OCI-LY1 (cell line): ENCODE measurements around the gene SLC9C2.

Experiments
- EZH2 ChIP-seq: fragments of 200-600 bp; sonication (generic), shearing (Covaris generic); IDR thresholded peaks from 2 replicates; pipeline ENCODE4 v1.8.0; 2017; ENCODE audit warnings: borderline replicate concordance, mixed run types, mild to moderate bottlenecking, antibody characterized with exemption, low read length, moderate library complexity, mixed read lengths
- TF ChIP-seq, protein P1 (sequence below): fragments of 200-600 bp; sonication (generic), shearing (Covaris generic); IDR thresholded peaks from 2 replicates; pipeline ENCODE4 v1.5.1; 2017; ENCODE audit warnings: mild to moderate bottlenecking, antibody characterized with exemption, low read length, moderate library complexity, mixed read lengths

DNA sequence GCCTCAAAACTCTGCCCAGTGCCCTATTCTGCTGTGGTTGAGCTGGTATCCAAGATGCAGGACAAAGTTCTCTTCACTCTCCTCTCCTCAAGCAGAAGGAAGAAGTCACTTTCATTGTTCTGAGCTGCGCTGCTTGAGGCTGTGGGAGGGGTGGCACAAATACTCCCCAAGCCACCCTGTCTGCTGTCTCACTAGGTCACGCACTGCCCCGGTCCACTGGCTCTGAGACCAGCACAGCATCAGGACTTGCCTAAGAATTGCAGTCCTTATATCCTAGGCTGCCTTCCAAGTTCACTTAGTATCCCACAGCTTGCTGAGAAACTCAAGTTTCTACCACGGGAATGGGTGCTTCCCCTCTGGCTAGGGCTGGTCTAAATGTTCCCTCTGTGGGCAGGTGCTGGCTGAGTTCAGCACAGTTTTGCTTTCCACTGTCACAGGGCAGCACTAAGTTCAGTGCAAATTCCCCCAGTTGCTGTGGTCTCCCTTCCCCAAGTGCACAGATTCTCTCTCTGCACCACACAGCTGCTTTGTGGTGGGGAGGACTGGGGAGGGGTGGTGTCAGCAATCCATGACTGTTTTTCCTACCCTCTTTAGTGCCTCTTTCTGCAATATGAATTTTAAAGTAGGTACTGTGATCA lies 32.4 kb downstream of the SLC9C2 start:
- TF ChIP-seq, protein P1, sequence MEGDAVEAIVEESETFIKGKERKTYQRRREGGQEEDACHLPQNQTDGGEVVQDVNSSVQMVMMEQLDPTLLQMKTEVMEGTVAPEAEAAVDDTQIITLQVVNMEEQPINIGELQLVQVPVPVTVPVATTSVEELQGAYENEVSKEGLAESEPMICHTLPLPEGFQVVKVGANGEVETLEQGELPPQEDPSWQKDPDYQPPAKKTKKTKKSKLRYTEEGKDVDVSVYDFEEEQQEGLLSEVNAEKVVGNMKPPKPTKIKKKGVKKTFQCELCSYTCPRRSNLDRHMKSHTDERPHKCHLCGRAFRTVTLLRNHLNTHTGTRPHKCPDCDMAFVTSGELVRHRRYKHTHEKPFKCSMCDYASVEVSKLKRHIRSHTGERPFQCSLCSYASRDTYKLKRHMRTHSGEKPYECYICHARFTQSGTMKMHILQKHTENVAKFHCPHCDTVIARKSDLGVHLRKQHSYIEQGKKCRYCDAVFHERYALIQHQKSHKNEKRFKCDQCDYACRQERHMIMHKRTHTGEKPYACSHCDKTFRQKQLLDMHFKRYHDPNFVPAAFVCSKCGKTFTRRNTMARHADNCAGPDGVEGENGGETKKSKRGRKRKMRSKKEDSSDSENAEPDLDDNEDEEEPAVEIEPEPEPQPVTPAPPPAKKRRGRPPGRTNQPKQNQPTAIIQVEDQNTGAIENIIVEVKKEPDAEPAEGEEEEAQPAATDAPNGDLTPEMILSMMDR = no peak
- no peak for TF ChIP-seq EZH2
